DND-41 (cell line): Measurements from ENCODE around the gene GPRC5A.

Experiments used
- CTCF ChIP-seq: IDR thresholded peaks from 2 replicates; pipeline ENCODE4 v1.5.1; 2012; ENCODE audit warnings: borderline replicate concordance, low read length, moderate library complexity, mild to moderate bottlenecking; ENCODE audit not compliant: poor library complexity, severe bottlenecking; ENCODE audit errors: extremely low read depth
- EZH2 ChIP-seq: IDR thresholded peaks from 3 replicates; pipeline ENCODE4 v1.6.1; 2012; ENCODE audit warnings: borderline replicate concordance, low read depth, mild to moderate bottlenecking, moderate library complexity, low read length, inconsistent platforms; ENCODE audit not compliant: severe bottlenecking

GRCh38 chr12:12887471-12887870 is 3.9 kb upstream of the GPRC5A start:
- TF ChIP-seq CTCF (no peak), EZH2 (no peak)
